Mesenchymal stem cell (in vitro differentiated cells and primary cell): ENCODE measurements around the gene CDC42EP1.
"Not testable (repeated sequence)": the region's sequence is repeated elsewhere in the genome, so short reads cannot be mapped to it uniquely, and the experiment has no call there.

ENCODE experiments used
- DNase-seq: peaks from one replicate; pipeline ENCODE4 v3.0.0-alpha.2; 2013
- H2AFZ ChIP-seq: one replicate; pipeline ENCODE4 v1.6.1; 2013; ENCODE audit warnings: low read depth, mild to moderate bottlenecking, control low read depth, inconsistent platforms, low read length, moderate library complexity
- H2AK5ac ChIP-seq: 2 replicates; pipeline ENCODE4 v1.6.1; 2013; ENCODE audit warnings: low read length, moderate library complexity, mild to moderate bottlenecking, inconsistent platforms; ENCODE audit not compliant: severe bottlenecking
- H2BK120ac ChIP-seq: one replicate; pipeline ENCODE4 v1.6.1; 2013; ENCODE audit warnings: low read depth, mild to moderate bottlenecking, inconsistent platforms, low read length, moderate library complexity
- H2BK12ac ChIP-seq, 2 experiments: one replicate each; pipeline ENCODE4 v1.6.1; 2013; ENCODE audit warnings: inconsistent platforms in 2 of 2, low read length in 2 of 2, mild to moderate bottlenecking in 2 of 2, moderate library complexity in 2 of 2, control low read depth in 1 of 2
- H2BK15ac ChIP-seq: one replicate; pipeline ENCODE4 v1.6.1; 2013; ENCODE audit warnings: mild to moderate bottlenecking, low read depth, inconsistent platforms; ENCODE audit not compliant: poor library complexity, severe bottlenecking
- H2BK5ac ChIP-seq: 2 replicates; pipeline ENCODE4 v1.6.1; 2013; ENCODE audit warnings: low read depth, mild to moderate bottlenecking, low read length, control low read depth, inconsistent platforms; ENCODE audit not compliant: poor library complexity, severe bottlenecking
- H3K14ac ChIP-seq, 2 experiments: one replicate each; pipeline ENCODE4 v1.6.1; 2013; ENCODE audit warnings: inconsistent platforms in 2 of 2, low read length in 2 of 2, control low read depth in 1 of 2, mild to moderate bottlenecking in 1 of 2, moderate library complexity in 1 of 2
- H3K18ac ChIP-seq, 2 experiments: one replicate each; pipeline ENCODE4 v1.6.1; 2013; ENCODE audit warnings: inconsistent platforms in 2 of 2, low read length in 2 of 2, control low read depth in 1 of 2, low read depth in 1 of 2, mild to moderate bottlenecking in 1 of 2
- H3K23ac ChIP-seq, 2 experiments: one replicate each; pipeline ENCODE4 v1.6.1; 2013; ENCODE audit warnings: inconsistent platforms in 2 of 2, low read length in 2 of 2, mild to moderate bottlenecking in 2 of 2, moderate library complexity in 2 of 2, control low read depth in 1 of 2
- H3K27ac ChIP-seq: 2 replicates; pipeline ENCODE4 v1.5.1; 2013; ENCODE audit warnings: mild to moderate bottlenecking, moderate library complexity, low read length, control low read depth, inconsistent platforms; ENCODE audit not compliant: poor library complexity, severe bottlenecking
- H3K27me3 ChIP-seq, 2 experiments: 2 replicates each; pipeline versions ENCODE4 v1.6.1 to v1.7.0; 2013; ENCODE audit warnings: low read length in 2 of 2, mild to moderate bottlenecking in 2 of 2, moderate library complexity in 2 of 2, control low read depth in 1 of 2, inconsistent platforms in 1 of 2; ENCODE audit not compliant: control insufficient read depth in 1 of 2, insufficient read depth in 1 of 2
- H3K36me3 ChIP-seq, 2 experiments: 2 replicates each; pipeline versions ENCODE4 v1.6.1 to v1.7.0; 2013; ENCODE audit warnings: low read length in 2 of 2, control low read depth in 1 of 2, inconsistent platforms in 1 of 2, low read depth in 1 of 2, mild to moderate bottlenecking in 1 of 2; ENCODE audit not compliant: insufficient read depth in 2 of 2, control insufficient read depth in 1 of 2
- H3K4ac ChIP-seq, 2 experiments: one replicate each; pipeline ENCODE4 v1.6.1; 2013; ENCODE audit warnings: inconsistent platforms in 2 of 2, low read length in 2 of 2, mild to moderate bottlenecking in 2 of 2, moderate library complexity in 2 of 2, control low read depth in 1 of 2, low read depth in 1 of 2
- H3K4me1 ChIP-seq: 2 replicates; pipeline ENCODE4 v1.6.1; 2013; ENCODE audit warnings: low read depth, low read length, control low read depth; ENCODE audit not compliant: control insufficient read depth, insufficient read depth
- H3K4me2 ChIP-seq: 2 replicates; pipeline ENCODE4 v1.6.1; 2013; ENCODE audit warnings: low read length, mild to moderate bottlenecking, inconsistent platforms; ENCODE audit not compliant: poor library complexity, severe bottlenecking
- H3K4me3 ChIP-seq, 2 experiments: 2 replicates each; pipeline versions ENCODE4 v1.5.1 to v1.7.0; 2013; ENCODE audit warnings: low read length in 2 of 2, mild to moderate bottlenecking in 2 of 2, control low read depth in 1 of 2, low read depth in 1 of 2; ENCODE audit not compliant: insufficient read depth in 1 of 2
- H3K79me1 ChIP-seq: replicated peaks from 2 replicates; pipeline ENCODE4 v1.6.1; 2013; ENCODE audit warnings: mild to moderate bottlenecking, control low read depth, low read length, inconsistent platforms; ENCODE audit not compliant: poor library complexity, severe bottlenecking
- H3K9ac ChIP-seq: 2 replicates; pipeline ENCODE4 v1.7.0; 2013; ENCODE audit warnings: mild to moderate bottlenecking, low read length, moderate library complexity
- H3K9me3 ChIP-seq: 2 replicates; pipeline ENCODE4 v1.7.0; 2013; ENCODE audit warnings: mild to moderate bottlenecking, low read length; ENCODE audit not compliant: control insufficient read depth
- H4K8ac ChIP-seq: one replicate; pipeline ENCODE4 v1.6.1; 2013; ENCODE audit warnings: inconsistent platforms, mild to moderate bottlenecking, low read length, moderate library complexity
- H4K91ac ChIP-seq: one replicate; pipeline ENCODE4 v1.6.1; 2013; ENCODE audit warnings: mild to moderate bottlenecking, low read length, inconsistent platforms
- WGBS: methylation state at CpG from one replicate; pipeline ENCODE4 v1.1.7; 2013; ENCODE audit warnings: mixed read lengths; 5-methylcytosine and 5-hydroxymethylcytosine counted together

The CDC42EP1 gene

DNA sequence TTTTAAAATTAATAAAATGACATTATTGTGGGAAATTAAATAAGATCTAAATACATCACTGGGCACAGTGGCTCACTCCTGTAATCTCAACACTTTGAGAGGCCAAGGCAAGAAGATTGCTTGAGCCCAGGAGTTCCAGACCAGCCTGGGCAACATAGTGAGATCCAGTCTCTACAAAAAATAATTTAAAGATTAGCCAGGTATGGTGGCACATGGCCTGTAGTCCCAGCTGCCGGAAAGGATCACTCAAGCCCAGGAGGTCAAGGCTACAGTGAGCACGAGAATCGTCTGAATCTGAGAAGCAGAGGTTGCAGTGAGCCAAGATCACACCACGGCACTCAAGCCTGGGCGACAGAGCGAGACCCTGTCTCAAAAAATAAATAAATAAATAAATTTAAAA lies 25.1 kb upstream of the CDC42EP1 start:
- Histone ChIP-seq H2BK120ac (no peak overlapping the region), H4K8ac (no peak overlapping the region), H3K27ac (no peak overlapping the region), H3K27me3 (no peaks in the 10 kb centered on the region), H4K91ac (no peak overlapping the region), H2BK15ac (no peak overlapping the region), H3K4ac (no peak overlapping the region), H2AFZ (no peak overlapping the region), H2AK5ac (no peak overlapping the region), H3K9me3 (no peaks in the 10 kb centered on the region), H3K36me3 (no peaks in the 10 kb centered on the region), H3K23ac (no peak overlapping the region), H3K14ac (no peak overlapping the region), H2BK12ac (no peak overlapping the region), H2BK5ac (no peak overlapping the region), H3K4me3 (no peak overlapping the region), H3K79me1 (no peaks in the 10 kb centered on the region), H3K9ac (no peak overlapping the region), H3K4me1 (peaks cover 10% of the 10 kb centered on the region), H3K18ac (no peak overlapping the region), H3K4me2 (no peak overlapping the region)
- 85% methylated on average over 3 of the region's 6 CpGs for WGBS
- DNase-seq = no peak

DNA sequence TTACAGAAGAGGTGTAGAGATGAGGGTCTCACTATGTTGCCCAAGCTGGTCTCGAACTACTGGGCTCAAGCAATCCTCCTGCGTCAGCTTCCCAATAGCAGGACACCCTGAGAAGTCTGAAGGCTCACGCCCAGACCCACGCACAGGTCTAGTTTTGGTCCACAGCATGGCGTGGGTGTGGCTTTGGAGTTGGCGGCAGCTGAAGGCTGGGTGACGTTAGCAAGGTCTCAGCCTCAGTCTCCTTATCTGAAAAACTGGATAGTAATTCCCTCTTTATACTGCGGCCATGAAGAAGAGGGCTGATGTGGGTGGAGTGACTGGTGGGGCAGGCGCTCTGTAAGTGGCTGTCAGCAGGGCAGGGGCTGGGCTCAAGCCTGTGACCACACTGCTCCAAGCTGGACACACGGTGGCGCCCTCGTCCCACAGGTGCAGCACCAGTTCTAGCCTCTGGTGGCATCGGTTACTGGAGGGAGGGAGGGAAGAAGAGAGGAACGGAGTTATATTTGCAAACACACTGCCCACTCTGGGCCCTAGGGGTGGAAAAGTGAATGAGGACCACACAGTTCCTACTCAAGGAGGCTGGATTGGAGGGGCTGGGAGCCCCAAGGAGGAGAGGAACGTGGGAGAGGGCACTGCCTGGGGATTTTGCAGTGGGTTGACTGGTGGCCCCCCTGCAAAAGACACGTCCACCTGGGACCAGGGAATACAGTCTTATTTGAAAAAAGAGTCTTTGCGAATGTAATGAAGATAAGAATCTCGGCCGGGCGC lies 21.5 kb upstream of the CDC42EP1 start:
- Histone ChIP-seq H3K4me1 (peaks cover 16% of the 10 kb centered on the region), H3K27ac (no peak overlapping the region), H2BK120ac (no peak overlapping the region), H4K8ac (peak overlapping the region; percentile 85), H2BK12ac (peak overlapping the region; percentile 33 to 63), H3K9ac (peak overlapping the region; percentile 80), H2AK5ac (no peak overlapping the region), H2BK15ac (no peak overlapping the region), H3K79me1 (no peaks in the 10 kb centered on the region), H4K91ac (peak overlapping the region; percentile 14), H2AFZ (no peak overlapping the region), H2BK5ac (no peak overlapping the region), H3K18ac (peak overlapping the region in 1 of 2 experiments; percentile 31), H3K23ac (no peak overlapping the region), H3K27me3 (no peaks in the 10 kb centered on the region), H3K4ac (peak overlapping the region in 1 of 2 experiments; percentile 4), H3K4me2 (no peak overlapping the region), H3K36me3 (no peaks in the 10 kb centered on the region), H3K4me3 (peak overlapping the region in 1 of 2 experiments; percentile 65), H3K9me3 (no peaks in the 10 kb centered on the region), H3K14ac (no peak overlapping the region)
- peak; percentile 93 for DNase-seq
- WGBS = 42% methylated on average over 20 of the region's 20 CpGs

GRCh38 chr22:37539790-37540189 lies 20.5 kb upstream of the CDC42EP1 start:
- H3K4me2 ChIP-seq, H3K4me3 ChIP-seq, H4K8ac ChIP-seq, H2BK15ac ChIP-seq, H2BK5ac ChIP-seq, DNase-seq, H3K14ac ChIP-seq, H3K4ac ChIP-seq, H3K27me3 ChIP-seq, H3K9ac ChIP-seq, H3K23ac ChIP-seq, H4K91ac ChIP-seq, H3K9me3 ChIP-seq, H2BK120ac ChIP-seq, H2AK5ac ChIP-seq, H3K36me3 ChIP-seq, H3K27ac ChIP-seq, H2AFZ ChIP-seq, H3K18ac ChIP-seq, H3K79me1 ChIP-seq: not testable (repeated sequence)
- WGBS = 94% methylated on average over 5 of the region's 6 CpGs
- Histone ChIP-seq H2BK12ac (peak overlapping the region in 1 of 2 experiments; percentile 76), H3K4me1 (peaks cover 16% of the 10 kb centered on the region)

DNA sequence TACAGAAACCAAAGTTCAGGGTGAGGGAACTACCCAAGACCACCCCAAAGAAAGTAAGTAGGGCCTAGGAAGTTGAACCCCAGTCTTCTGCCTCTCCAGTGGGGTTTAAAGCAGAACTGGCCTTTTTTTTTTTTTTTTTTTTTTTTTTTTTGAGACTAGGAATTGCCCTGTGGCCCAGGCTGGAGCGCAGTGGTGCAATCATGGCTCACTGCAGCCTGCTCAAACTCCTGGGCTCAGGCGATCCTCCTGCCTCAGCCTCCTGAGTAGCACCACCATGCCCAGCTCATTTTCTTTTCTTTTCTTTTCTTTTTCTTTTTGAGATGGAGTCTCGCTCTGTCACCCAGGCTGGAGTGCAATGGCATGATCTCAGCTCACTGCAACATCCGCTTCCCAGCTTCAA lies 17.9 kb upstream of the CDC42EP1 start:
- H4K91ac ChIP-seq, H3K4me2 ChIP-seq, H3K14ac ChIP-seq, H3K27ac ChIP-seq, H2BK120ac ChIP-seq, H3K9me3 ChIP-seq, H2AK5ac ChIP-seq, DNase-seq, H3K27me3 ChIP-seq, H2BK12ac ChIP-seq, H3K18ac ChIP-seq, H4K8ac ChIP-seq, H2AFZ ChIP-seq, H3K36me3 ChIP-seq, H3K79me1 ChIP-seq, H2BK15ac ChIP-seq, H3K23ac ChIP-seq, H2BK5ac ChIP-seq, H3K4me3 ChIP-seq: not testable (repeated sequence)
- H3K9ac ChIP-seq = peak overlapping the region; percentile 54
- H3K4ac ChIP-seq = peak overlapping the region in 1 of 2 experiments; percentile 75
- WGBS = 97% methylated on average over 4 of the region's 4 CpGs
- H3K4me1 ChIP-seq = peaks cover 37% of the 10 kb centered on the region
